Hepatocyte (in vitro differentiated cells): ENCODE results near the gene PLA1A. TPM values are rescaled to one million over a fixed set of nuclear protein-coding genes. Genes with fewer than 3 reads are reported as not detected.

Experiments used
- DNase-seq: peaks from one replicate; pipeline ENCODE4 v3.0.0-alpha.2; 2016; ENCODE audit warnings: low spot score
- H2AFZ ChIP-seq: fragments of 200-600 bp; sonication (generic); 2 replicates; pipeline ENCODE4 v1.6.0; 2016; ENCODE audit warnings: antibody characterized with exemption, mild to moderate bottlenecking
- H3K27ac ChIP-seq: fragments of 200-600 bp; sonication (generic); 2 replicates; pipeline ENCODE4 v1.5.1; 2016; ENCODE audit warnings: mild to moderate bottlenecking
- H3K27me3 ChIP-seq: fragments of 200-600 bp; sonication (generic); 2 replicates; pipeline ENCODE4 v1.6.1; 2016
- H3K36me3 ChIP-seq: fragments of 200-600 bp; sonication (generic); replicated peaks from 2 replicates; pipeline ENCODE4 v1.5.1; 2016; ENCODE audit warnings: low read depth; ENCODE audit not compliant: insufficient read depth
- H3K4me1 ChIP-seq: fragments of 200-600 bp; sonication (generic); 2 replicates; pipeline ENCODE4 v1.5.1; 2016; ENCODE audit warnings: mild to moderate bottlenecking, moderate library complexity; ENCODE audit not compliant: insufficient read depth
- H3K4me2 ChIP-seq: fragments of 200-600 bp; sonication (generic); 2 replicates; pipeline ENCODE4 v1.6.0; 2016
- H3K4me3 ChIP-seq: fragments of 200-600 bp; sonication (generic); 2 replicates; pipeline ENCODE4 v1.5.1; 2016; ENCODE audit warnings: mild to moderate bottlenecking
- H3K79me2 ChIP-seq: fragments of 200-600 bp; sonication (generic); 2 replicates; pipeline ENCODE4 v1.6.0; 2017; ENCODE audit warnings: mild to moderate bottlenecking
- H3K9me2 ChIP-seq: fragments of 200-600 bp; sonication (generic); replicated peaks from 2 replicates; pipeline ENCODE4 v1.6.0; 2017; ENCODE audit warnings: mild to moderate bottlenecking; ENCODE audit not compliant: insufficient read depth
- H3K9me3 ChIP-seq: fragments of 200-600 bp; sonication (generic); 2 replicates; pipeline ENCODE4 v1.5.1; 2016; ENCODE audit warnings: low read depth, mild to moderate bottlenecking
- H4K20me1 ChIP-seq: fragments of 200-600 bp; sonication (generic); 2 replicates; pipeline ENCODE4 v1.6.0; 2016; ENCODE audit warnings: mild to moderate bottlenecking; ENCODE audit not compliant: insufficient read depth, poor library complexity, severe bottlenecking
- CTCF ChIP-seq: fragments of 200-600 bp; sonication (generic); IDR thresholded peaks from 2 replicates; pipeline ENCODE4 v1.5.1; 2016; ENCODE audit warnings: antibody characterized with exemption, mild to moderate bottlenecking; ENCODE audit not compliant: poor library complexity
- EZH2 ChIP-seq: fragments of 200-600 bp; sonication (generic); IDR thresholded peaks from 2 replicates; pipeline ENCODE4 v1.6.1; 2016; ENCODE audit warnings: antibody characterized with exemption, mild to moderate bottlenecking, borderline replicate concordance
- EZH2phosphoT487 ChIP-seq: fragments of 200-600 bp; sonication (generic); IDR thresholded peaks from one replicate; pipeline ENCODE4 v1.6.1; 2018; ENCODE audit warnings: antibody characterized with exemption, mild to moderate bottlenecking, low read depth, moderate library complexity; ENCODE audit not compliant: unreplicated experiment, severe bottlenecking
- WGBS: methylation state at CpG from one replicate; pipeline ENCODE4 v1.1.6; 2016; ENCODE audit warnings: low lambda C conversion rate; ENCODE audit errors: missing lambda C conversion rate; 5-methylcytosine and 5-hydroxymethylcytosine counted together
- polyA plus RNA-seq: library from polyadenylated mRNA; unstranded; fragments of >200 nt; fragmentation: Nextera tagmentation; extraction: Ambion mirVana; gene quantifications from 2 replicates; pipeline ENCODE4 v1.2.1, GENCODE V29; 2016
- total RNA-seq: library from RNA; depleted of rRNA; stranded (reverse); fragments of >200 nt; gene quantifications from 2 replicates; pipeline ENCODE4 v1.2.3, GENCODE V29; 2014

PLA1A gene
- total RNA-seq: 2.6 TPM in 2 replicates
- 2.9 and 3.3 TPM in 2 replicates for polyA plus RNA-seq

- Histone ChIP-seq H2AFZ (peak within 1 kb of the TSS; percentile 49), H3K9me2 (no peaks in the 10 kb centered on the region), H3K4me2 (peak within 1 kb of the TSS; percentile 54), H3K9me3 (no peaks in the 10 kb centered on the region), H3K4me3 (no peak within 1 kb of the TSS), H3K4me1 (peaks cover 16% of the 10 kb centered on the region), H3K27ac (peak within 1 kb of the TSS; percentile 76), H3K79me2 (no peaks in the 10 kb centered on the region), H4K20me1 (no peaks in the 10 kb centered on the region), H3K27me3 (no peaks in the 10 kb centered on the region), H3K36me3 (no peaks in the 10 kb centered on the region)
- no peak for TF ChIP-seq EZH2phosphoT487
- TF ChIP-seq CTCF: no peak
- TF ChIP-seq EZH2: no peak
- peak; percentile 61 for DNase-seq
- 38% methylated on average over 7 of the region's 7 CpGs for WGBS
Observed at GRCh38 chr3:119597548-119598288, at the start of gene PLA1A. Gene PLA1A (plus strand): TSS chr3:119597885. CDS start chr3:119597914, 29 bp downstream.

DNA sequence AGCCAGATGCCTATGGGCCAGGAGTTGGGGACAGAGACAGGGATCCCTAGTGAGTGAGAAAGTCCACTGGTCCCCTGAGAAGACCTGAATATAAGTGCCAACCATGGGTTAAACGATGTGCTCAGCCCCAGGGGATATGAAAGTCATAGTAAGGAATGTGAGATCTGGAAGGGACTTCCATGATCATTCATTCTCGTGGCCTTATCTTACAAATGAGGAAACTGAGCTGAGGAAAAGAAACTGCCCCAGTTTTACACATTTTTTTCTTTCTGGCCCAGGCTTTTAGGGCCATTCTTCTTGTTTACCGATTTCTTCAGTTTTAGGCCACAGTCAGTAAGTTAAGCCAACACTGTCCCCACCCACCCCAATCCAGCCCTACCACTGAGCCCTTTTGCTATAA lies 49.3 kb upstream of the PLA1A start:
- 56% methylated on average over 3 of the region's 3 CpGs for WGBS
- Histone ChIP-seq H3K27me3 (no peaks in the 10 kb centered on the region), H4K20me1 (no peaks in the 10 kb centered on the region), H3K4me2 (no peak overlapping the region), H3K9me3 (no peaks in the 10 kb centered on the region), H3K79me2 (no peaks in the 10 kb centered on the region), H3K4me1 (no peaks in the 10 kb centered on the region), H3K9me2 (no peaks in the 10 kb centered on the region), H3K27ac (no peak overlapping the region), H2AFZ (no peak overlapping the region), H3K36me3 (no peaks in the 10 kb centered on the region), H3K4me3 (no peak overlapping the region)
- DNase-seq: no peak
- TF ChIP-seq CTCF: no peak
- no peak for TF ChIP-seq EZH2phosphoT487
- TF ChIP-seq EZH2: no peak

DNA sequence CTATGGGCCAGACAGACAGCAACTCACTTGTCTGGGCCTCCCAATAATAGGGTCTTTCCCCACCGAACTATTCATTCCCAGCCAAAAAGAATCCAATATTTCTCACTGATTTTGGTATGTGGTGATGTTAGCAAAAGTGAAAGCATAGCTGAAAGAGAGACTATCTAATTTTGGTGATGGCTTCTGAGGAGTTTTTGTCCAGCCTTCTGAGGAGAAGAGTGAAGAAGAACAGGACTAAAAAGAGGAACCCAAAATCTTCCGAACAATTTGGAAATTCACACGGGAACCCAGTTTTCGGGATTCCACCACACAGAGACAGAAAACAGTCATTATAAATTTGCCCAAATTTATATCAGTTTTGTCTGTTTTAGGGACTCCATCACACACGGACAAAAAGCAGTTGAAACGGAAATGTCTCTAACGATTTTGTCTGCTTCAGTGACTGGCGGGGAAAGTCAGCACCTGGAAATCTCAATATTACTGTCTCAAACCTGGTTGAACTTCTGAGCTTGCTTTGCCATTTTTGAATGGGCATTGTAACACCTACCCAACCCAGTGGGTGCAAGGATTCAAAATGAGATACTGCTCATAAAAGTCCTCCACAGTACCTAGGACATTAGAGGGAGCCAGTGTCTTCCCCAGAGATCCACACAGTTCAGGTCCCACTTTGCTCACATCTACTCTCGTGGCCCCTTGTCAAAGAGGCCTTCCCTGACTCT lies 47.3 kb upstream of the PLA1A start:
- H3K27ac ChIP-seq: no peak overlapping the region
- WGBS: 95% methylated on average over 9 of the region's 9 CpGs

More for the DNA sequence above, 47.3 kb upstream of the PLA1A start:
- H3K4me1 ChIP-seq: no peaks in the 10 kb centered on the region
- no peak for TF ChIP-seq EZH2phosphoT487
- no peak for TF ChIP-seq EZH2
- no peak for TF ChIP-seq CTCF
- no peaks in the 10 kb centered on the region for H3K9me2 ChIP-seq
- H3K36me3 ChIP-seq: no peaks in the 10 kb centered on the region
- H3K9me3 ChIP-seq: no peaks in the 10 kb centered on the region
- H4K20me1 ChIP-seq: no peaks in the 10 kb centered on the region
- H3K4me3 ChIP-seq: no peak overlapping the region
- no peak overlapping the region for H2AFZ ChIP-seq
- no peaks in the 10 kb centered on the region for H3K27me3 ChIP-seq
- DNase-seq: no peak
- H3K79me2 ChIP-seq: no peaks in the 10 kb centered on the region
- no peak overlapping the region for H3K4me2 ChIP-seq
